ENCODE results near the gene TUBGCP2. TPM values are rescaled to one million over a fixed set of nuclear protein-coding genes. Genes with fewer than 3 reads are reported as not detected.

TUBGCP2 gene
- total RNA-seq, 1 experiment from 2014 or later, result 52.4 TPM

DNA sequence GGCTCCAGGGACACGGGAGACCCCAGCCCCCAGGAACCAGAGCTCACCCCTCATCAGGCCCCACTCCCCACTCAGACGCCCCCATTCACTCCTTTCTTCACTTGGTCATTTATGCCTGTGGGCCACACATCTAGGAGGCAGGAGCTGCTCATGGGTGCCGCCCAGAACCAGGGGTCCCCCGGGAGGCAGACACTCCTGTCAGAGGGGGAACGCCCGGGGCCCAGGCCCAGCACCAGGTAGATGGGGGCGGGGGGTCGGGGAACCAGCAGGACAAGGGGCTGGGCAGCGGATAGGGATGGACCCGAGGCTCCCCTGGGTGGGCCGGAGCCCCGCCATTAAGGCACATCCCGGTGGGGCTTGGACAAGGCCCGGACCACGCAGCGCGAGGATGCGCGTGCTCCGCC is 16.2 kb upstream of the TUBGCP2 start:
- H3K79me2 ChIP-seq (ENCODE audit: insufficient read depth, low read length), result no peaks in the 10 kb centered on the region
- H3K4me3 Mint-ChIP-seq, result peak overlapping the region; percentile 27 to 50; a peak in 2 of 5 replicates

More for the DNA sequence above, 16.2 kb upstream of the TUBGCP2 start:
- no peak overlapping the region for H3T11ph ChIP-seq (ENCODE audit: low read length)
- H2BK12ac ChIP-seq (ENCODE audit: insufficient read length, low read depth, low read length), result no peak overlapping the region
- H3K4me2 ChIP-seq (ENCODE audit: insufficient read depth, insufficient read length, low read length), result peak overlapping the region; percentile 70
- no peak overlapping the region for H3K9ac ChIP-seq (ENCODE audit: extremely low read depth, insufficient read length, low read length)
- no peaks in the 10 kb centered on the region; the same call in 1 of the 2 replicates for H3K4me1 ChIP-seq (ENCODE audit: insufficient read depth, low read length)
- H3K23ac ChIP-seq (ENCODE audit: insufficient read length, low read depth, low read length), result no peak overlapping the region
- DNase-seq, result no peak
- H3K79me1 ChIP-seq (ENCODE audit: insufficient read depth, low read depth, low read length, poor library complexity, severe bottlenecking), result no peaks in the 10 kb centered on the region
- no peak overlapping the region for H2BK5ac ChIP-seq (ENCODE audit: insufficient read length, low read length)
- H3K27ac ChIP-seq (ENCODE audit: insufficient read length, low read depth, low read length), result no peak overlapping the region
- no CpG with 5 or more reads among the region's 20 CpGs for WGBS (ENCODE audit: extremely low coverage, insufficient read length, low lambda C conversion rate)
- no peak overlapping the region for H4K91ac ChIP-seq (ENCODE audit: insufficient read length, low read depth, low read length)
- peaks cover 5 to 6% of the 10 kb centered on the region in 2 experiments; a peak in 4 of 5 replicates for H3K9me3 Mint-ChIP-seq
- H2BK20ac ChIP-seq (ENCODE audit: low read depth, low read length, poor library complexity, severe bottlenecking), result no peak overlapping the region
- H3K14ac ChIP-seq (ENCODE audit: insufficient read depth, low read length), result no peak overlapping the region
- H3K36me3 Mint-ChIP-seq (ENCODE audit: insufficient read depth in 1 of 3, low read depth in 3 of 3), result no peaks in the 10 kb centered on the region; a peak in 2 of 7 replicates
- peaks cover 18% of the 10 kb centered on the region for H3K23me2 ChIP-seq (ENCODE audit: insufficient read length, low read depth, low read length, poor library complexity, severe bottlenecking)
- H2AK5ac ChIP-seq (ENCODE audit: insufficient read length, low read length), result no peak overlapping the region
- peaks cover 64% of the 10 kb centered on the region for H3K27me3 Mint-ChIP-seq (ENCODE audit: low read depth)
- no peak overlapping the region for H3K27ac Mint-ChIP-seq
- H2BK120ac ChIP-seq (ENCODE audit: low read depth, low read length, poor library complexity, severe bottlenecking), result no peak overlapping the region
- no peak overlapping the region for H4K8ac ChIP-seq (replicated peaks; ENCODE audit: insufficient read length, low read depth, low read length)
- H3K9me3 ChIP-seq (ENCODE audit: control insufficient read depth, low read depth, low read length), result no peaks in the 10 kb centered on the region
- H3K18ac ChIP-seq (ENCODE audit: insufficient read length, low read depth, low read length), result no peak overlapping the region
- no peak overlapping the region for H3K4ac ChIP-seq (ENCODE audit: low read depth, low read length)
- no peaks in the 10 kb centered on the region for H4K20me1 ChIP-seq (ENCODE audit: control insufficient read depth, insufficient read depth, insufficient read length)
- H2BK15ac ChIP-seq (ENCODE audit: low read depth, low read length), result no peak overlapping the region
- TF ChIP-seq, protein P1, sequence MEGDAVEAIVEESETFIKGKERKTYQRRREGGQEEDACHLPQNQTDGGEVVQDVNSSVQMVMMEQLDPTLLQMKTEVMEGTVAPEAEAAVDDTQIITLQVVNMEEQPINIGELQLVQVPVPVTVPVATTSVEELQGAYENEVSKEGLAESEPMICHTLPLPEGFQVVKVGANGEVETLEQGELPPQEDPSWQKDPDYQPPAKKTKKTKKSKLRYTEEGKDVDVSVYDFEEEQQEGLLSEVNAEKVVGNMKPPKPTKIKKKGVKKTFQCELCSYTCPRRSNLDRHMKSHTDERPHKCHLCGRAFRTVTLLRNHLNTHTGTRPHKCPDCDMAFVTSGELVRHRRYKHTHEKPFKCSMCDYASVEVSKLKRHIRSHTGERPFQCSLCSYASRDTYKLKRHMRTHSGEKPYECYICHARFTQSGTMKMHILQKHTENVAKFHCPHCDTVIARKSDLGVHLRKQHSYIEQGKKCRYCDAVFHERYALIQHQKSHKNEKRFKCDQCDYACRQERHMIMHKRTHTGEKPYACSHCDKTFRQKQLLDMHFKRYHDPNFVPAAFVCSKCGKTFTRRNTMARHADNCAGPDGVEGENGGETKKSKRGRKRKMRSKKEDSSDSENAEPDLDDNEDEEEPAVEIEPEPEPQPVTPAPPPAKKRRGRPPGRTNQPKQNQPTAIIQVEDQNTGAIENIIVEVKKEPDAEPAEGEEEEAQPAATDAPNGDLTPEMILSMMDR (conservative IDR thresholded peaks at IDR 0.05), result no peak
- H4K5ac ChIP-seq (ENCODE audit: insufficient read length, low read depth, low read length), result no peak overlapping the region
- peaks cover 13% of the 10 kb centered on the region; the same call in 1 of the 2 replicates for H3K27me3 ChIP-seq (ENCODE audit: insufficient read depth, low read length)
- H2AFZ ChIP-seq (ENCODE audit: low read length), result no peak overlapping the region
- peaks cover 14 to 26% of the 10 kb centered on the region in 2 experiments for H3K4me1 Mint-ChIP-seq
- H3K56ac ChIP-seq (ENCODE audit: insufficient read length, low read depth, low read length), result no peak overlapping the region

Data from H9 (cell line).